Endothelial cell (in vitro differentiated cells): Measurements from ENCODE around the gene MAPKAP1. TPM values are rescaled to one million over a fixed set of nuclear protein-coding genes. Genes with fewer than 3 reads are reported as not detected.
A peak's percentile ranks its signal among the peaks of the same experiment; 100 is the strongest.

Source experiments
- DNase-seq: peaks from one replicate; pipeline ENCODE4 v3.0.0; 2021; ENCODE audit warnings: low spot score
- H3K27ac Mint-ChIP-seq: one replicate; pipeline ENCODE4 v1.8.0; 2021; ENCODE audit warnings: mixed read lengths, inconsistent platforms; ENCODE audit not compliant: unreplicated experiment
- H3K27me3 Mint-ChIP-seq: one replicate; pipeline ENCODE4 v1.8.0; 2021; ENCODE audit warnings: mild to moderate bottlenecking, moderate library complexity, mixed read lengths, inconsistent platforms; ENCODE audit not compliant: unreplicated experiment
- H3K36me3 Mint-ChIP-seq: one replicate; pipeline ENCODE4 v1.8.0; 2021; ENCODE audit warnings: mild to moderate bottlenecking, low read depth, mixed read lengths, inconsistent platforms; ENCODE audit not compliant: unreplicated experiment
- H3K4me1 Mint-ChIP-seq: one replicate; pipeline ENCODE4 v1.8.0; 2021; ENCODE audit warnings: mild to moderate bottlenecking, mixed read lengths, inconsistent platforms; ENCODE audit not compliant: unreplicated experiment
- H3K4me3 Mint-ChIP-seq: one replicate; pipeline ENCODE4 v1.8.0; 2021; ENCODE audit warnings: mild to moderate bottlenecking, mixed read lengths, inconsistent platforms; ENCODE audit not compliant: unreplicated experiment
- H3K9me3 Mint-ChIP-seq: one replicate; pipeline ENCODE4 v1.8.0; 2021; ENCODE audit warnings: mixed read lengths, inconsistent platforms; ENCODE audit not compliant: unreplicated experiment
- CTCF ChIP-seq: fragments of 200-600 bp; sonication (generic); IDR thresholded peaks from one replicate; pipeline ENCODE4 v1.5.0; 2021; ENCODE audit warnings: antibody characterized with exemption; ENCODE audit not compliant: unreplicated experiment
- total RNA-seq: library from RNA; stranded (reverse); fragmentation: NEBNext Ultra II Directional; extraction: Animal tissue kit (Norgen Biotek cat#: 25700); gene quantifications from one replicate; pipeline ENCODE4 v1.2.1, GENCODE V29; 2021; ENCODE audit not compliant: unreplicated experiment

MAPKAP1 gene
- total RNA-seq, 1 donor from 2014 or later, result 74.6 TPM

- no peak for TF ChIP-seq CTCF
- Mint-ChIP-seq H3K4me1 (peaks cover 3% of the 10 kb centered on the region), H3K9me3 (no peaks in the 10 kb centered on the region), H3K27me3 (no peaks in the 10 kb centered on the region), H3K27ac (no peak overlapping the region), H3K36me3 (peaks cover 3% of the 10 kb centered on the region), H3K4me3 (no peak overlapping the region)
- DNase-seq, result no peak
Observed at GRCh38 chr9:125742657-125743056, 35.6 kb upstream of the MAPKAP1 start.

DNA sequence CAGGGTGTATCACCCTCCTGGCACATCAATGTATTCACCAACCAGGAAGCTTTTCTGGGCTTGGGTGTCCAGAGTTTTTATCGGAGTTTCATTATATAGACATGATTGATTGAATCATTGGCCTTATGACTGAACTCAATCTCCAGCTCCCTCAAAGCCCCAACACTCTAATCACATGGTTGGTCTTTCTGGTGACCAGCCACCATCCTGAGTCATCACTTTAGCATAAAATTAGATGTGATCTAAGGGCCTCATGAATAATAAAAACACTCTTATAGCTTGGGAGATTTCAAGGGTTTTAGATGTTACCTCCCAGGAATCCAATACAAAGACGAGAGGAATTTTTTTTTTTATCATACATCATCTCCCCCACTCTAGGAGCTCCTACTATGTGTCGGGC, 32.4 kb upstream of the MAPKAP1 start:
- no peak overlapping the region for H3K4me3 Mint-ChIP-seq
- peaks cover 3% of the 10 kb centered on the region for H3K4me1 Mint-ChIP-seq
- H3K27me3 Mint-ChIP-seq, result no peaks in the 10 kb centered on the region
- peaks cover 3% of the 10 kb centered on the region for H3K36me3 Mint-ChIP-seq
- TF ChIP-seq CTCF, result no peak
- H3K27ac Mint-ChIP-seq, result no peak overlapping the region
- DNase-seq, result no peak
- no peaks in the 10 kb centered on the region for H3K9me3 Mint-ChIP-seq

DNA sequence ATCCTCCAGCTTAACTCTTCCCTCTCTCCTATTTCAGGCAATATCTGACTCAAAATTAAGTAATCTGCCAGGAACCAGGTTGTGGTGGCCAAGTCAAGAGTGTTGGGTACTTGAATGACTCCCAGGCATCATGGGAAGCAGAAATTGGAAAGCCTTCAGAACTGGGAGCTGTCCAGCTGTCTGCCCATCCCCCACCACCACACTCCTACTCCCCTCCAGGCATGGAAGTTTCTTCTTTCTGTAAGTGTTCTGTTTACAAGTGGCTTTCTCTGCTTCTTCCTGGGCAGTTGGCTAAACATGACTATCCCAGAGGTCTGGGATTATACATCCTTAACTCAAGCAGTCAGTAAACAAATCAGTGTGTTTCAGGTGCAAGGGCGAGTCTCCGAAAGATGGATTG, 25.6 kb upstream of the MAPKAP1 start:
- Mint-ChIP-seq H3K27me3 (no peaks in the 10 kb centered on the region), H3K9me3 (no peaks in the 10 kb centered on the region), H3K27ac (no peak overlapping the region), H3K4me3 (no peak overlapping the region), H3K4me1 (peaks cover 3% of the 10 kb centered on the region), H3K36me3 (no peaks in the 10 kb centered on the region)
- peak; percentile 24 for DNase-seq
- no peak for TF ChIP-seq CTCF

- H3K27ac Mint-ChIP-seq, result no peak overlapping the region
- H3K4me1 Mint-ChIP-seq, result peaks cover 3% of the 10 kb centered on the region
- TF ChIP-seq CTCF, result no peak
- no peak overlapping the region for H3K4me3 Mint-ChIP-seq
- no peaks in the 10 kb centered on the region for H3K36me3 Mint-ChIP-seq
- no peaks in the 10 kb centered on the region for H3K9me3 Mint-ChIP-seq
- no peaks in the 10 kb centered on the region for H3K27me3 Mint-ChIP-seq
- no peak for DNase-seq
Observed at GRCh38 chr9:125730168-125730567, 23.2 kb upstream of the MAPKAP1 start.

DNA sequence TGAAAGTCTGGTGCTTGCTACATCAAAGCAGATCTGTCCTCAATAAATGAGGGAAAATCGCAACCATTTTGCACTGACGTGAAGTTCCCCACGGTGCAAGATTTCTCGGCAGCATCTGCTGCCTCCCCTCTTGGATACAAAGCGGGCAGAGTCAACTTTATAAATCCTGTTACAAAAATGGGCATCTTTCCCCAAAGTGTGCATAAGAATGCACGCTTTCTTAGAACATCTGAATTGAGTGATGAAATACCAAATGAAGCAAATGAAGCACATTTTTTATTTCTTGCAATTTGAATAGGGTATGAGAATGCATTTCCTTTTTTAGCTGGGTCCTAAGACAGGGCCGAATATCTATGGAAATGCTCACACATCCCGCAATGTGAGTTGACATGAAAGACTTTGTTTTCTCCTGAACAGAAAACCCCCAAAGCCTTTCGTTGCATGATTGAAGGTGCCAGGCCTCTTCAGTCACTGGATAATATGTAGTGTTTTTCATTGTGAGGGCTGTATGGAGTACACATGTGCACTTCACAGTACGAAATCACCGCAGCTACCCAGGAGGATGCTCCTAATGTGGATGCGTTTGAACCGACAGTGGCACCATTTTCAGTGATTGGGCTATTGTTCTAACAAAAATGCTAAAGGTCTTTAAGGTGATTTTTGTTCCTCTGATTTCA, 19.6 kb upstream of the MAPKAP1 start:
- Mint-ChIP-seq H3K9me3 (no peaks in the 10 kb centered on the region), H3K27me3 (no peaks in the 10 kb centered on the region), H3K36me3 (no peaks in the 10 kb centered on the region), H3K27ac (no peak overlapping the region), H3K4me3 (no peak overlapping the region), H3K4me1 (no peaks in the 10 kb centered on the region)
- no peak for TF ChIP-seq CTCF
- no peak for DNase-seq
